GM12878 (cell line): Measurements from ENCODE around the gene FRRS1L. TPM values are rescaled to one million over a fixed set of nuclear protein-coding genes. Genes with fewer than 3 reads are reported as not detected.
A peak's percentile ranks its signal among the peaks of the same experiment; 100 is the strongest.

Experiments
- ASH2L ChIP-seq: fragments of 300-600, 200-600 bp; sonication (generic); IDR thresholded peaks from 2 replicates; pipeline ENCODE4 v1.6.1; 2017; ENCODE audit warnings: low read depth, mild to moderate bottlenecking, borderline replicate concordance
- BCL11A ChIP-seq: IDR thresholded peaks from 2 replicates; pipeline ENCODE4 v1.6.1; 2011; ENCODE audit warnings: low read depth, low read length
- CBX5 ChIP-seq: sonication (generic); IDR thresholded peaks from 2 replicates; pipeline ENCODE4 v1.6.1; 2016; ENCODE audit warnings: low read depth, moderate library complexity, mild to moderate bottlenecking, inconsistent platforms
- EGR1 ChIP-seq, 2 experiments: IDR thresholded peaks; 1 replicate in 1 of 2; 2 replicates in 1 of 2; pipeline ENCODE4 v1.6.1; 2011 to 2012; ENCODE audit warnings: low read depth in 2 of 2, low read length in 2 of 2, borderline replicate concordance in 1 of 2, mild to moderate bottlenecking in 1 of 2, moderate library complexity in 1 of 2
- KDM1A ChIP-seq: fragments of 200-600 bp; sonication (generic); IDR thresholded peaks from 2 replicates; pipeline ENCODE4 v1.6.1; 2016; ENCODE audit warnings: borderline replicate concordance
- MYB ChIP-seq: fragments of 150-350 bp; IDR thresholded peaks from 2 replicates; pipeline ENCODE4 v1.6.1; 2014; ENCODE audit warnings: mild to moderate bottlenecking, low read depth, low read length, borderline replicate concordance
- NR2C2 ChIP-seq: IDR thresholded peaks from 2 replicates; pipeline ENCODE4 v1.6.1; 2011; ENCODE audit warnings: borderline replicate concordance, low read depth; ENCODE audit not compliant: control insufficient read depth, insufficient read length
- SUZ12 ChIP-seq: fragments of 200-600 bp; sonication (generic); IDR thresholded peaks from one replicate; pipeline ENCODE4 v1.6.1; 2018; ENCODE audit warnings: antibody characterized with exemption, mild to moderate bottlenecking; ENCODE audit not compliant: unreplicated experiment
- TAF1 ChIP-seq: IDR thresholded peaks from 2 replicates; pipeline ENCODE4 v1.6.1; 2011; ENCODE audit warnings: mild to moderate bottlenecking, low read depth, low read length, borderline replicate concordance
- TCF3 ChIP-seq: IDR thresholded peaks from 2 replicates; pipeline ENCODE4 v1.6.1; 2012; ENCODE audit warnings: low read depth, mild to moderate bottlenecking, low read length, borderline replicate concordance; ENCODE audit not compliant: insufficient read depth
- TCF7 ChIP-seq: IDR thresholded peaks from 2 replicates; pipeline ENCODE4 v1.6.1; 2014; ENCODE audit warnings: antibody characterized with exemption, borderline replicate concordance
- WRNIP1 ChIP-seq: IDR thresholded peaks from 2 replicates; pipeline ENCODE4 v1.6.1; 2011; ENCODE audit warnings: low read depth, low read length, improper control_type of control experiment, borderline replicate concordance
- ZBTB33 ChIP-seq: fragments of 450-650 bp; IDR thresholded peaks from 2 replicates; pipeline ENCODE4 v1.6.1; 2017; ENCODE audit warnings: mild to moderate bottlenecking
- polyA plus RNA-seq, 11 experiments: library from polyadenylated mRNA; depleted of rRNA in 4 of 11; unstranded in 6 of 11; stranded (reverse) in 5 of 11; fragments of >200 nt; fragmentation: Nextera tagmentation in 4 of 11; fragmentation: Illumina TruSeq in 1 of 11; extraction: Ambion mirVana in 4 of 11; extraction: Trizol in 1 of 11; gene quantifications; 1 replicate in 1 of 11; 2 replicates in 10 of 11; pipeline versions ENCODE4 v1.2.1 to v1.2.3, GENCODE V29; 2011 to 2016; ENCODE audit warnings: inconsistent platforms in 2 of 11, missing spikeins in 2 of 11, low read depth in 1 of 11
- total RNA-seq, 4 experiments: library from RNA; depleted of rRNA in 3 of 4; stranded (reverse); fragments of >200 nt in 3 of 4; fragmentation: Illumina TruSeq in 1 of 4; extraction: Trizol in 1 of 4; gene quantifications; 2 replicates each; pipeline versions ENCODE4 v1.2.1 to v1.2.3, GENCODE V29; 2013 to 2021
- TF ChIP-seq, protein P1 (sequence below): fragments of 450-650 bp; formaldehyde crosslinking; IDR thresholded peaks from 2 replicates; pipeline ENCODE4 v1.4.0; 2022; ENCODE audit warnings: mild to moderate bottlenecking, moderate library complexity
- TF ChIP-seq, protein P2 (sequence below): fragments of 150-350 bp; IDR thresholded peaks from 2 replicates; pipeline ENCODE4 v1.6.1; 2016; ENCODE audit warnings: low read depth, low read length
- TF ChIP-seq, protein P3 (sequence below): fragments of 450-650 bp; IDR thresholded peaks from 2 replicates; pipeline ENCODE4 v1.6.1; 2017; ENCODE audit warnings: low read depth, mild to moderate bottlenecking, moderate library complexity
- TF ChIP-seq, protein P4 (sequence below): IDR thresholded peaks from 2 replicates; pipeline ENCODE4 v1.6.1; 2012; ENCODE audit warnings: low read length, inconsistent platforms

Gene FRRS1L
- total and polyA plus RNA-seq, 10 of the 15 experiments (the other 5 are each of a cell fraction or from before 2014, with no cell fraction given): not detected

- TF ChIP-seq, protein P1, sequence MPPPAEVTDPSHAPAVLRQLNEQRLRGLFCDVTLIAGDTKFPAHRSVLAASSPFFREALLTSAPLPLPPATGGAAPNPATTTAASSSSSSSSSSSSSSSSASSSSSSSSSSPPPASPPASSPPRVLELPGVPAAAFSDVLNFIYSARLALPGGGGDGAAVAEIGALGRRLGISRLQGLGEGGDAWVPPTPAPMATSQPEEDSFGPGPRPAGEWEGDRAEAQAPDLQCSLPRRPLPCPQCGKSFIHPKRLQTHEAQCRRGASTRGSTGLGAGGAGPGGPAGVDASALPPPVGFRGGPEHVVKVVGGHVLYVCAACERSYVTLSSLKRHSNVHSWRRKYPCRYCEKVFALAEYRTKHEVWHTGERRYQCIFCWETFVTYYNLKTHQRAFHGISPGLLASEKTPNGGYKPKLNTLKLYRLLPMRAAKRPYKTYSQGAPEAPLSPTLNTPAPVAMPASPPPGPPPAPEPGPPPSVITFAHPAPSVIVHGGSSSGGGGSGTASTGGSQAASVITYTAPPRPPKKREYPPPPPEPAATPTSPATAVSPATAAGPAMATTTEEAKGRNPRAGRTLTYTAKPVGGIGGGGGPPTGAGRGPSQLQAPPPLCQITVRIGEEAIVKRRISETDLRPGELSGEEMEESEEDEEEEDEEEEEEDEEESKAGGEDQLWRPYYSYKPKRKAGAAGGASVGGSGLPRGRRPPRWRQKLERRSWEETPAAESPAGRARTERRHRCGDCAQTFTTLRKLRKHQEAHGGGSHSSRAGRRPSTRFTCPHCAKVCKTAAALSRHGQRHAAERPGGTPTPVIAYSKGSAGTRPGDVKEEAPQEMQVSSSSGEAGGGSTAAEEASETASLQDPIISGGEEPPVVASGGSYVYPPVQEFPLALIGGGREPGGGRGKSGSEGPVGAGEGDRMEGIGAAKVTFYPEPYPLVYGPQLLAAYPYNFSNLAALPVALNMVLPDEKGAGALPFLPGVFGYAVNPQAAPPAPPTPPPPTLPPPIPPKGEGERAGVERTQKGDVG (CRISPR knock-in tag): no peak
- TF ChIP-seq TAF1 (no peak), EGR1 (IDR thresholded peaks at IDR 0.05; ENCODE audit: borderline replicate concordance in 1 of 2, low read depth in 2 of 2, low read length in 2 of 2) (no peak), MYB (no peak), KDM1A (no peak), CBX5 (no peak), BCL11A (no peak), TCF3 (0 out of 2 replicates have a peak, but pooled peaks have one; percentile 26), NR2C2 (no peak), ASH2L (no peak), SUZ12 (no peak), ZBTB33 (no peak), TCF7 (no peak), WRNIP1 (no peak)
- TF ChIP-seq, protein P2, sequence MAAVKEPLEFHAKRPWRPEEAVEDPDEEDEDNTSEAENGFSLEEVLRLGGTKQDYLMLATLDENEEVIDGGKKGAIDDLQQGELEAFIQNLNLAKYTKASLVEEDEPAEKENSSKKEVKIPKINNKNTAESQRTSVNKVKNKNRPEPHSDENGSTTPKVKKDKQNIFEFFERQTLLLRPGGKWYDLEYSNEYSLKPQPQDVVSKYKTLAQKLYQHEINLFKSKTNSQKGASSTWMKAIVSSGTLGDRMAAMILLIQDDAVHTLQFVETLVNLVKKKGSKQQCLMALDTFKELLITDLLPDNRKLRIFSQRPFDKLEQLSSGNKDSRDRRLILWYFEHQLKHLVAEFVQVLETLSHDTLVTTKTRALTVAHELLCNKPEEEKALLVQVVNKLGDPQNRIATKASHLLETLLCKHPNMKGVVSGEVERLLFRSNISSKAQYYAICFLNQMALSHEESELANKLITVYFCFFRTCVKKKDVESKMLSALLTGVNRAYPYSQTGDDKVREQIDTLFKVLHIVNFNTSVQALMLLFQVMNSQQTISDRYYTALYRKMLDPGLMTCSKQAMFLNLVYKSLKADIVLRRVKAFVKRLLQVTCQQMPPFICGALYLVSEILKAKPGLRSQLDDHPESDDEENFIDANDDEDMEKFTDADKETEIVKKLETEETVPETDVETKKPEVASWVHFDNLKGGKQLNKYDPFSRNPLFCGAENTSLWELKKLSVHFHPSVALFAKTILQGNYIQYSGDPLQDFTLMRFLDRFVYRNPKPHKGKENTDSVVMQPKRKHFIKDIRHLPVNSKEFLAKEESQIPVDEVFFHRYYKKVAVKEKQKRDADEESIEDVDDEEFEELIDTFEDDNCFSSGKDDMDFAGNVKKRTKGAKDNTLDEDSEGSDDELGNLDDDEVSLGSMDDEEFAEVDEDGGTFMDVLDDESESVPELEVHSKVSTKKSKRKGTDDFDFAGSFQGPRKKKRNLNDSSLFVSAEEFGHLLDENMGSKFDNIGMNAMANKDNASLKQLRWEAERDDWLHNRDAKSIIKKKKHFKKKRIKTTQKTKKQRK: no peak
- TF ChIP-seq, protein P3, sequence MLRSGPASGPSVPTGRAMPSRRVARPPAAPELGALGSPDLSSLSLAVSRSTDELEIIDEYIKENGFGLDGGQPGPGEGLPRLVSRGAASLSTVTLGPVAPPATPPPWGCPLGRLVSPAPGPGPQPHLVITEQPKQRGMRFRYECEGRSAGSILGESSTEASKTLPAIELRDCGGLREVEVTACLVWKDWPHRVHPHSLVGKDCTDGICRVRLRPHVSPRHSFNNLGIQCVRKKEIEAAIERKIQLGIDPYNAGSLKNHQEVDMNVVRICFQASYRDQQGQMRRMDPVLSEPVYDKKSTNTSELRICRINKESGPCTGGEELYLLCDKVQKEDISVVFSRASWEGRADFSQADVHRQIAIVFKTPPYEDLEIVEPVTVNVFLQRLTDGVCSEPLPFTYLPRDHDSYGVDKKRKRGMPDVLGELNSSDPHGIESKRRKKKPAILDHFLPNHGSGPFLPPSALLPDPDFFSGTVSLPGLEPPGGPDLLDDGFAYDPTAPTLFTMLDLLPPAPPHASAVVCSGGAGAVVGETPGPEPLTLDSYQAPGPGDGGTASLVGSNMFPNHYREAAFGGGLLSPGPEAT: no peak
- TF ChIP-seq, protein P4, sequence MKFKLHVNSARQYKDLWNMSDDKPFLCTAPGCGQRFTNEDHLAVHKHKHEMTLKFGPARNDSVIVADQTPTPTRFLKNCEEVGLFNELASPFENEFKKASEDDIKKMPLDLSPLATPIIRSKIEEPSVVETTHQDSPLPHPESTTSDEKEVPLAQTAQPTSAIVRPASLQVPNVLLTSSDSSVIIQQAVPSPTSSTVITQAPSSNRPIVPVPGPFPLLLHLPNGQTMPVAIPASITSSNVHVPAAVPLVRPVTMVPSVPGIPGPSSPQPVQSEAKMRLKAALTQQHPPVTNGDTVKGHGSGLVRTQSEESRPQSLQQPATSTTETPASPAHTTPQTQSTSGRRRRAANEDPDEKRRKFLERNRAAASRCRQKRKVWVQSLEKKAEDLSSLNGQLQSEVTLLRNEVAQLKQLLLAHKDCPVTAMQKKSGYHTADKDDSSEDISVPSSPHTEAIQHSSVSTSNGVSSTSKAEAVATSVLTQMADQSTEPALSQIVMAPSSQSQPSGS: no peak
These were observed 16.1 kb upstream of the FRRS1L start (continued) for GRCh38 chr9:109182940-109183798.
